NCI-H1105 treated with DMSO at 0.1 percent for 48 hours (cell line): ENCODE measurements around the gene ZBED6.
"Not testable (repeated sequence)": the region's sequence is repeated elsewhere in the genome, so short reads cannot be mapped to it uniquely, and the experiment has no call there.

ENCODE experiments used
- DNase-seq: peaks from one replicate; lab custom pipeline; 2025; lab: John Stamatoyannopoulos, UW

The ZBED6 gene, protein sequence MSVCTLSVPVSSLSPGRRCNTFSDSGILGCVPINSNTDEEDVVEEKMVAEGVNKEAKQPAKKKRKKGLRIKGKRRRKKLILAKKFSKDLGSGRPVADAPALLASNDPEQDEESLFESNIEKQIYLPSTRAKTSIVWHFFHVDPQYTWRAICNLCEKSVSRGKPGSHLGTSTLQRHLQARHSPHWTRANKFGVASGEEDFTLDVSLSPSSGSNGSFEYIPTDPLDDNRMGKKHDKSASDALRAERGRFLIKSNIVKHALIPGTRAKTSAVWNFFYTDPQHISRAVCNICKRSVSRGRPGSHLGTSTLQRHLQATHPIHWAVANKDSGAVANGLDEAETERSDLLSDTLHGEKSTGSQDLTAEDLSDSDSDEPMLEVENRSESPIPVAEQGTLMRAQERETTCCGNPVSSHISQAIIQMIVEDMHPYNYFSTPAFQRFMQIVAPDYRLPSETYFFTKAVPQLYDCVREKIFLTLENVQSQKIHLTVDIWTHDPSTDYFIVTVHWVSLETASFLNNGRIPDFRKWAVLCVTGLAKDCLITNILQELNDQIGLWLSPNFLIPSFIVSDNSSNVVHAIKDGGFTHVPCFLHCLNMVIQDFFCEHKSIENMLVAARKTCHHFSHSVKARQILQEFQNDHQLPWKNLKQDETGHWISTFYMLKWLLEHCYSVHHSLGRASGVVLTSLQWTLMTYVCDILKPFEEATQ (N-terminal part only)

DNA sequence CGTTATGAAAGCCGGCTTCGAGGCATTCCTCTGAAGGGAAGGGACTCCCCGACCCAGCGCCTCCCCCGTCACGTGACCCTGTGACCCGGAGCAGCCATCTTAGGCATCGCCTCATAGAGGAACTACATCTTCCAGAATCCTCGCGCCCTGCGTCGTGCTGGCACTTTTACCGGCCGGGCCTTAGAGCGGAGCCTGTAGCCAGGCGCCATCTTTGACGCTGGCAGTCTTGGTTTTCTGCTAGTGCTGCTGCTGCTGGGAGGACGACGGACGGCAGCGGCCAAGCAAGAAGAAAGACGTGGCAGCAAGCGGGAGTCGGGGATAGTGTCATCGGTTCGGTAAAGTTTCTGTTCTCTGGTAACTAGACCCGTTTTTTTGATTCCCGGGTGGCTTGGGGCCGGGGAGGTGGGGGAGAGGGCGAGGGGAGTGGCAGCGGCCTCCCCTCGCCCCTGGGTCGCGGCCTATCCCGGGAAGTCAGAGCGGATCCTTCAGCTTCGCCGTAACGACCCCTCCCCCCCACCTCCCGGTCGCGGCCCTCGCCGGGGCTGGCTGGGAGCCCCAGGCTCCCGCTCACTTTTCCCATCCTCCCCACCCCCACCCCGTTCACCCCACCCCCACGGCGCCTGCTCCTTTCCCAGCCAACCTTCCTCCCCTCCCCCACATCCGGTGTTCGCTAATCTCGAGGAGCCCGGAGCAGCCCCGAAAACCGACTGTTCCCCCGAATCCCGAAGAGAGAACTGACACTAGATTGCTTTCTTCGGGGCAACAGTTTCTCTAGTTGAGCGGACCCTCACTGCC is at the start of gene ZBED6, which contains the start of gene ZC3H11A:
Gene ZBED6, plus strand, starts transcription at position 183 of the 795 bp plus-strand sequence. CDS start 1,900 bp downstream, outside the sequence.
Gene ZC3H11A, plus strand, starts transcription at position 183 of the 795 bp plus-strand sequence. CDS start 21,448 bp downstream, outside the sequence.
- peak; percentile 98 for DNase-seq

GRCh38 chr1:203746281-203746680 is 49.1 kb upstream of the ZBED6 start:
- DNase-seq = no peak

GRCh38 chr1:203751051-203751450 is 44.4 kb upstream of the ZBED6 start:
- DNase-seq = no peak

GRCh38 chr1:203751618-203752361 is 43.6 kb upstream of the ZBED6 start:
- DNase-seq = not testable (repeated sequence)

GRCh38 chr1:203754455-203754864 is 41.0 kb upstream of the ZBED6 start:
- no peak for DNase-seq

GRCh38 chr1:203756036-203756435 is 39.4 kb upstream of the ZBED6 start:
- DNase-seq = no peak

- DNase-seq = not testable (repeated sequence)
Observed at GRCh38 chr1:203758749-203759148, 36.7 kb upstream of the ZBED6 start.

DNA sequence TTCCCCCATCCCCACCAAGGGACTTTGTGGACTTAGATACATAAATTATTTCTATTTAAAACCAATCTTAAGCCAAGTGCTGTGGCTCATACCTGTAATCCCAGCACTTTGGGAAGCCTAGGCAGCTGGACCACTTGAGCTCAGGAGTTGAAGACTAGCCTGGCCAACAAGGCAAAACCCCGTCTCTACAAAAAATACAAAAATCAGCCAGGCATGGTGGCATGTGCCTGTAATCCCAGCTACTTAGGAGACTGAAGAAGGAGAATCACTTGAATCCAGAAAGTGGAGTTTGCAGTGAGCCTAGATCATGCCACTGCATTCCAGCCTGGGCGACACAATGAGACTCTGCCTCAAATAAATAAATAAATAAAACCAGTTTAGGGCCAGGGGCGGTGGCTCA is 34.9 kb upstream of the ZBED6 start:
- DNase-seq = no peak

GRCh38 chr1:203761958-203762357 is 33.5 kb upstream of the ZBED6 start:
- DNase-seq = not testable (repeated sequence)

GRCh38 chr1:203763505-203763904 is 31.9 kb upstream of the ZBED6 start:
- DNase-seq = no peak

DNA sequence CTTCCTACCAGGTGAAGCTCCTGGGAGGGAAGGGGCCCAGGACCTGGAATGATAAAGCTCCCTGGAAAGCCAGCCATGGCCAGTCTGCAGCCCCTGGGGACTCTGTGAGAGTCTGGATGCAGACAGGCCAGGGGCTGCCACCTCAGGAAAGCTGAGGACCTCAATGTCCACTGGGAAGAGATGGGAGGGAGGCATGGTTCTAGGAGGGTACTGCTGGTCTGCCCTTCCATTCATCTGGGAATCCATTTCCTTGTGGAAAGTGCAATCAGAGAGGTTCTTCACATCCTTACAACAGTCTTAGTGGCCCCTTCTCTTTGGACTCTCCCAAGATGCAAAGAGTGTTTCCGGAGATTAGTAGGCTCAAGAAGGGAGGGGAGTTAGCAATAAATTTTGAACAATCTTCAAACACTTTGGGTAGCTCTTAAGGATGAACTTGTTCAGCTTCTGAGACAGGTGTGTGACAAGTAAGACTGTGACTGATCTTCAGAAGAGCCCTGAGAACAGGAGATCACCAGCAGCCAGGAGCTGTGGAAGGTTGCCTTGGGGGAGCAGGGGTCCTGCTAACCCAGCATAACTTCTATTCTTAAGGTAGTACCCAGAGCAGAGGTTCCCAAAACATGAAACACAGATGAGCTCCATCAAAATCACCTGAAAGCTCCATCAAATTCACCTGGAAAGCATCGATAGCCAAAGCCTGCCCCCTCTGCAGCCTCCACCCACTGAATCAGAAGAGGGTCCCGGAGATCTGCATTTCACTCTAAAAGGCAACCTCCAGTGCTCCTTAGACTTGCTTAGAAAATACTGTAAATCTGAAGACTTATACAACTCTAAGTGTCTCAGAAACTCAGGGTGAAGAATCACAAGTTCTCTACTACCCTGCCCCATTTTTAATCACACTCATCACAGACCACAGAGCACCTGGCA is 31.1 kb upstream of the ZBED6 start:
- no peak for DNase-seq

DNA sequence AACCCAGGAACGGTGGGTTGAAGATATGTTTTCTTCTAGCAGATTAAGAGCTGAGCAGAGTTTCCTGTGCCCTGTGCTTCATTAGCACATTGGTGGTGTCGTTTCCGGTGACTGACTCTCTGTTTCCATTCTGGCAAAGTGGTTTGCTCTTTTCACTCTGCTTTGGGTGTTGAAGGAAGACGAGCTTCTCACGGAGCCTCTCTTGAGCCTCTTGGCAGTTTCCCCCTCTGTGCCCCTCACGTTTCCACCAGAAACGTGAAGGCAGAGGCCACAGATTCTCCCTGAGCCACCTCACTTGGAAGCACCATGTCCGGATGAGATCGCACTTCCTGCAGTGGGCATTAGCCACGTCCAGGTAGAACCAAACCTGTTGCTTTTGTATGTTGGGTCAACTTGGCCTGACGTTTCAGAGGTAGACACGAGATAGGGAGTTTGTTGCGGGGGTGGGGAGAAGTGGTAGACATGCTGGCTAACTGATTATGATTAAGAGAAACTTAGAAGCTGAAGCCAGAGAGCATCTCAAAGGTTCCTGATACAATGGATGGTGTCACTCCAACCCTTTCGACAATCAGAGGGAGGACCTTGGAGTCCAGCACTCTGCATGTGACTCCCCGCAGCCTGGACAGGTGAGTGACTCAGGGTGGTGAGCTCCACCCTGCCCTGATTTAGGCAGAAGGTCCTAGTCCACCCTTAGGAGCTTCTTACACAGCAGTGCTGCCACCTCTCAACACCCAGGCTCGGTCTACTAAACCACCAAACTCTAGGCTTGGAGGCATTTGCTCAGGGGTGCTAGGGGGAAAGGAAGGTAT is 30.2 kb upstream of the ZBED6 start, which contains the start of gene LAX1:
Gene LAX1, plus strand, starts transcription at position 155 of the 809 bp plus-strand sequence. Its CDS starts 383 bp downstream, at position 538.
- no peak for DNase-seq

DNA sequence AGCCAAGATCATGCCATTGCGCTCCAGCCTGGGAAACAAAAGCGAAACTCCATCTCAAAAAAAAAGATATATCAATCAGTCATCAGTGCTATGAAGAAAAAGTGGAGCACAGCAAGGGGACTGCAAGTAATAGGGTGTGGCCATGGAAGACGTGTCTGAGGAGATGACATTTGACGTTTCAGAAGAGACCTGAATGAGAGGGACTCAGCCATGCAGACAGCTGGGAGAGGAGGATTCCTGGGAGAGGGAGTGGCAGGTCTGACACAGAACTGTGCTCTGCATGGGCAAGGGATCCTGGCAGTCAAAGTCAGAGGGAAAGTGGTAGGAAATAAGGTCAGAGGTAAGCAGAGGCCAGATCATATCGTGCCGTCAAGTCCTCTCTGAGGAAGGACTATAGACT is 27.2 kb upstream of the ZBED6 start:
- DNase-seq = no peak

GRCh38 chr1:203769505-203770343 is 25.7 kb upstream of the ZBED6 start:
- peak; percentile 56 for DNase-seq

GRCh38 chr1:203771901-203772301 is 23.5 kb upstream of the ZBED6 start:
- DNase-seq = no peak

DNA sequence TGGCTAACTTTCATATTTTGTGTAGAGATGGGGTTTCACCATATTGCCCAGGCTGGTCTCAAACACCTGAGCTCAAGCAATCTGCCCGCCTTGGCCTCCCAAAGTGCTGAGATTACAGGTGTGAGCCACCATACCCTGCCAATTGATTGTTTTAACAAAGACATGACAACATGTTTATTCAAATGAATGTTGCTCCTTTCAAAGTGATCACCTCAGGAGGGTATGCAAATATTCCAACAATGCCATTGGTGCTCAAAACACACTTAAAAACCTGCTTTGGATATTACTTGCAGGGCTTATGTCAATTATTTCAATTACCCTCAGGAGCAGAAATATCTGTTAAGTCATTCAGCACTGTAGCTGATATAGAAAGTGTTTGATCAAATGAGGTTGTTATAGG is 22.6 kb upstream of the ZBED6 start:
- DNase-seq = no peak

DNA sequence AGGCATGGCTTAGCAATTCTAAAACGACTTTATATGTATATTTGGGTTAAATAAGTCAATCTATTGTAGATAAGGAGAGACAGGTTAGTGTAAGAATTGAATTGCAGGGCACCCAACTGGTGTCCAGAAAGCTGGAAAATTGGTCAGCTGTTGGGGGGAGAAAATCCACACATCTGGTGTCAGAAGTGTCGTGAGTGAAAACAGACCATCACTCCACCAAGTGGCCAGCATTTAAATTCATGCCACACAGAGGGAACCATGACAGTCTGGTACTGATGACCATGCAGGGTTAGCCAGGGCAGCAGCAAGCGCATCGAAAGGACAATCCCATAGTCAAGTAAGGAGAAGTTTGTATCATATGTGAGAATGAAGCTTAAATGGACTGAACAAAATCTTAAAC is 18.8 kb upstream of the ZBED6 start:
- DNase-seq = no peak

GRCh38 chr1:203777596-203777995 is 17.8 kb upstream of the ZBED6 start:
- DNase-seq = no peak

DNA sequence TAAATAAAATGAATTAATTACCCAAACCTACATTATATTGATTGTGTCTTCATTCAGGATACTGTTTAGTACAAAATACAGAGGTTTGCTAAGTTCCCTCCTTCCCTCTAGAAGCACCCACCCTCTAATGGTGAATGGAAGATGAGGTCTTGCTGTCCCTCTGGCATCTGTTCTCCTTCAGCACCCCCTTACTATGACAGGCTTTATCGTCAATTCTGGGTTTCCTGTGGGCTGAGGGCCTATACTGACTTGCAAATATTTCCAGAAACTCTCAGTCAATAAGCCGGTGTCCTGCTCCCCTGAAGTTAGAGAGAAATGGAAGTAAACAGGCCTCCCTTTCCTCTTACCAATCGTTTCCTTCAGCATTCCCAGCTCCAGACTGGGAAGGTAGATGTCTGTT is 17.3 kb upstream of the ZBED6 start:
- DNase-seq = no peak
